Measurements from ENCODE around the gene ZNF618. TPM values are rescaled to one million over a fixed set of nuclear protein-coding genes. Genes with fewer than 3 reads are reported as not detected.
A peak's percentile ranks its signal among the peaks of the same experiment; 100 is the strongest.

The ZNF618 gene
- polyA plus RNA-seq, 1 donor = 47.9 TPM

DNA sequence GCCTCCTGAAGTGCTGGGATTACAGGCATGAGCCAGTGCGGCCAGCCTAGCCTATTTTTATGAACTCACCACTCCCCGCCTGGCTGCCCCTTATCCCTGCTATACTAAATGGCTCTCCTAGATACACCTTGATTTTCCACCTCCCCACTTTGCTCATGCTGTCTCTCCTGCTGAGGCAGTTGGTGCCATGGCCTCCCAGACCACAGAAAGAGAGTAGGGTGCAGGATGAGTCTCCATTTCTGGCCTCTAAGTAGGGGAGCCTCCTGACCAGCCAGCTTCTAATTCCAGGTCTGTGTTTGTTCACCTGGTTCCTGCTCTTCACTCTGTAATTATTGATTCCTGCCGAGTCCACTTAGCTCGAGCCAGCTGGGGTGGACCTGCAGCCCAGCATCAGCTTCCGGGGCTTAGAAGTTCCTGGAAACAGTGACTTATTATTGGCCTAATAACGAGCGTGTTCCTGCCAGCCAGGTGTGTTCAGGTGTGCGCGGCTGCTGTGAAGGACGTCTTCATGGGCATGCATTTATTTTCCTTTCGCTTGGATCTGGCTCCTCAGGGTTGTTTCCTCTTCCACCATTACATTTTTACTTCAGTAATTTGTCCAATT lies 34.0 kb downstream of the ZNF618 start:
- DNase-seq = peak; percentile 42

DNA sequence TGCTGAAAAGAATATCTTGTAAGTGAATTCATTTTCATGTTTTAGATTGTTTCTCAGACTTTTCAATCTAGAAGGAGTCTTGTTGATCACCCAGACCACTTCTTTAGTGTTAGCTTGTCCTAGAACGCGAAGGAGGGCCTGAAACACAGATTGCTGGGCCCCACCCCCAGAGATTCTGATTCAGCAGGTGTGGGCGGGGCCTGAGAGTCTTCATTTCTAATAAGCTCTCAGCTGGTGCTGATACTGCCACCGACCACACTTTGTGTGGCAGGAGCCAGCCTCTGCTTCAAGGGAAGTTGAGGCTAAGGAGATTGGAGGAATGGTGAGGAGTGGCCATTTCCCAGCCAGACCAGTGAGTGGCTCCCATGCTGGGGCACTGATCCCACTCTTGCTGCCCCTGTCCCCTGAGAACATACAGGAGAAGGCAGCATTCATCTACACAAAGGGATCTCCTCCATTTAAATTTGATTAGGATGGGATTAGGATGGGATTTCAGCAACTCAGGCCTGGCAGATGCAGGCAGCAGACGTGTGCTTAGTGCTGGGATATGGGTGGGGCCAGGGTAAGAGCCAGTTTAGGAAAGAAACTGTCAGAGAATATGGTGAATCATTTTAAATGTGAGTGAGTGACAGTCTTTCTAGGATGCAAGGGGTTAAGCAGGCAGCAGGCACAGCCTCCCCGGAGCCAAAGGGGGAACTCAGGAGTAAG lies 35.9 kb downstream of the ZNF618 start:
- DNase-seq = no peak

DNA sequence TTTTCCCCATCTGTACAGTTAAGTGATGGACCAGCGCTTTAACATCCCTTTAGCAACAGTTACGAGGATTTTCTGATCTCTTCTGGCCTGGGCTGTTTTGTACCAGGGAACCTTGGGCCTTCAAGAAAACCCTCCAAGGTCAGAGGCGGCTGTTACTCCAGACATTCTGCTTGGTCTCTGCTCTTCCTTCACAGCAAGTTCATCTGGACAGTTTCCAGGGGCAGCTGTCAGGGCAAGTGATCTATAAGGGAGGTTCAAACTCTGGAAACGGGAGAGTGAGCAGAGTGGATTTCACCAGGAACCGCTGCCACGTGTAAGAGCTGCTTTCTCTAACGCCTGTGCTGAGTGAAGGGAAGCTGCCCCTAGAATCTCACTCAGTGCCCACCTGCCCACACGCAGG lies 36.7 kb downstream of the ZNF618 start:
- no peak for DNase-seq

DNA sequence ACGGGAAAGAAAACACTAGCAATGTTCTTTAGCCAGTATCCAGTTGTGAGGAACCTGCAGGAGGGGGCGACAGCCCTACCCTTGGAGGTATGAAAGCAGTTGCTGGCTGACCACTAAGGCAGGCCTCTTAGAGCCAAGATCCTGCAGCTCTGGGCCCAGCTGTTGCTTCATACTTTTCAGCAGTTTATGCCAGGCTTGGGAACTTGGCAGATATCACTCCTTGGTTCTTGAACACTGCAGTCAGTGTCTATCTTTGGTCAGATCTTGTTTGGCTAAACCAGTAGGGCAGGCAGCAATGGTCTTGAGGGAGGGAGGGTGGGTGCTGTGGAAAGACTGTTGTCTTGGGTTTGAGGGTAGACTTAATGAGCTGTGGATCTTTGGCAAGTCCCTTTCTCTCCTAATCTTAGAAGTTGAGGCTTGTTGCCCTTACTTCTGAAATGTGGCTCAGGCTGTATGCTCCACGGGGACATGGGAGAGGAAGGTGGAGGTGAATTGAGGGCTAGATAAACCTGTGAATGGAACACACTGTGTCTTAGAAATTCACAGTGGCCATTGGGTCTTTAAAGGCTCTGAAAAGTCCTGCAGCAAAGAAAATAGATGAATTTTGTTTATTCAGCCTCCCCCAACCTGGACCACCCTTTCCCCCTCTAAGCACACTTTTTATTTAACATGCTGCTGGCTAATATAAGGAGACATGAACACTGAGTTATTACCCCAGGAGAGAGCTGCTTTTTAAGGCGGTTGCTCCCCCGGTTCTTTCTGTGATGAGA lies 37.5 kb downstream of the ZNF618 start:
- DNase-seq = no peak

DNA sequence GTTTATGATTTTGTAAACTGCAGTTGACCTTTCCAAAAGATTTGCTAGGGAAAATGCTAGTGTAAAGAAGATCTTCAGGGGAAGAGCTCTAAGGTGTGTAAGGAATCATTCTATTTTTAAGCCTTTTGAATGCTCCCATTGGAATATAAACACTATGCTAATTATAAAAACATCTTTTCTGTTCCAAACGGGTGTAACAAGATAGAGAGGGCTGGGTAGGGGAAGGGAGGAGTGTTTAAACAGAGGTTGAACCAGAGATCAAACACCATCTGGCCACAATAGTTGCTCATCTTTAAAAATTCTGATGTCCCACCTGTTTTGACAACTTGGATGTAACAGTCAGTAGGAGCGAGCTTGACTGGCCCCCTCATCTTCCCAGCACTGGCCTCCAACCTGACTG lies 38.4 kb downstream of the ZNF618 start:
- no peak for DNase-seq

DNA sequence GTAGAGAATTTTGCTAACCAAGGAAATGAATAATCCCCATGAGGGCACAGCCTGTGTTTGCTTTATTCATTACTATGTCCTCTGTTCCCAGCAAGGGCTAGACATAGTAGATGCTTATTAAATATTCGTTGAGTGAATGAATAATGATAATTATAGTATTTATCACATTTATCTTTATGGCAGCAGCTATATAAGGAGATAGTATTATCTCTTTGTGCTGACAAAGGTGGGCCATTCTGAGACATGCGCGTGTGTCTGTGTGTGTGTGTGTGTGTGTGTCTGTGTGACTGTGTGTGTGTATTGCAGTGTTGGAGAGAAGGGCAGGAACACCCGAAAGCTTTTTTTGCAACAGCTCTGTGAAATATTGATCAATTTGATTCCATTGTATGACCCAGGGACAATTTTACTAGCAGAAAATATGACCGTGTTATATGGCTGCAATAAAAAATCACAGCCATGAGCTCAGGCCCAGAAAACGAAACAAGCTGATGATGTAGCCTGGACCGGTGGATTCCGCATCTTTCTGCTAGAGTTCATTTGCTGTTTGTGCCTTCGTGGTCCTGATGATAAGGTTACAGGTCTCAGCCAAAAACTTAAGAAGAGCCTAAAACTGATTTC lies 39.8 kb downstream of the ZNF618 start:
- no peak for DNase-seq

DNA sequence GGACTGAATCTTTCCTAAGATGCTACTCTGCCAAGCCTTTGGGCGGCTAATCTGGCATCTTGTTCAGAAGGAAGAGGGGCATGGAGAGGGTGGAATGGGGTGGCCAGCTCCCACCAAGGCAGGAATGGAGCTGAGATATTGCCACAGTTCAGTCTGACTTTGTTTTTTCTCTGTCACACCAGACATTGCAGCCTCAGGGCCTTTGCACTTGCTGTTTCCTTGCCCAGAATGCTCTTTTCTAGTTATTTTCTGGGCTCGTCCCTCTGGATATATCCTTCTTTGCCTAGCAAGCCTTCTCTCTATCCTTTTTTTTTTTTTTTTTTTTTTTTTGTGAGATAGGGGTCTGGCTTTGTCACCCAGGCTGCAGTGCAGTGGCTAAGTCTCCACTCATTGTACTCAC lies 40.8 kb downstream of the ZNF618 start:
- DNase-seq = no peak

DNA sequence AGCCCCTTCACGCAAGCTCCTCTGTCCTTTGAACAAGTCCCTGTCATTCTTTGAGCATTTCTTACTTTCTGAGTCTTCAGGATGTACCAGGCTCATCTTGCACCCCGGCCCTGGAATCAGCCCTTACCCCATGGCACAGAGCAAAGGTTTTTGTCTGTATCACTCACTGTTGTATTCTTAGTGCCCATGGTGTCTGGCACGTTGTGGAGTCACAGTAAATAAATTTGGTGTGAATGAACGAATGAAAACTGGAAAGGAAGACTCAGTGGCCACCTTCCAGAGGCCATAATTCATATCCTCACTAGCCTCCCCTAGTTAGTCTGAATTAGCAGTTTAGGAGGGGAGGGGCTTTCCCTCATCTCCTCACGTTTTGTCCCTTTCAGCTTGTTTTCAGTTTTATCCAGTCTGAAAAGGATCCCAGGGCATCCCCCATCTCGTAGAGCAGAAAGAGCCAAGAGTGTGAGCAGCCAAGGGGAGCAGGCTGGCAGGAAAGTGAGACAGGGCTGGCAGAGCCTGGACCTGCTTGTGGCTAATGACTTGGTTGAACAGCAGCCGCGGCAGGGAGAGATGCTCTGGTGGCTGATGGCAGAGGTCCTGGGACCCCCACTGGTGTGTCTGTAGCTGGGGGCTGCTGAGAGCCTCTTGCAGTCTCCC lies 42.7 kb downstream of the ZNF618 start:
- no peak for DNase-seq

DNA sequence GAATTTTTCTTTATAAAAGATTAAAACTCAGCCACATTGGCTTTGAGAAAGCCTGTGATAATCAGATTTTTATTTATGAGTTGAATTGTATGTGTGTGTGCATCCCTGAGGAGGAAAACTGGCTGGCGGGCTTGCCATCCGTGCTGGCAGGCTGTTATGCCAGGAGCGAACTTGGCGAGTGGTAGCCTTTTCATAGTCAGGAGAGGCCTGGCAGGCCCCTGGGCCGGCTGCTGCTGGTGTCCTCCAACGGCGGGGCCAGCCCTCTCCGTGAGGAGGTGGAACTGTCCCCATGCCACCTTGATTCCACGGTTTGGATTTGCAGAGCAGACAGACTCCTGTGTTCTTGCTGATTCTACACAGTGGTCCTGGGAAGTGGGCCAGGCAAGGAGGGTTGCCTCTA lies 43.3 kb downstream of the ZNF618 start:
- DNase-seq = no peak

DNA sequence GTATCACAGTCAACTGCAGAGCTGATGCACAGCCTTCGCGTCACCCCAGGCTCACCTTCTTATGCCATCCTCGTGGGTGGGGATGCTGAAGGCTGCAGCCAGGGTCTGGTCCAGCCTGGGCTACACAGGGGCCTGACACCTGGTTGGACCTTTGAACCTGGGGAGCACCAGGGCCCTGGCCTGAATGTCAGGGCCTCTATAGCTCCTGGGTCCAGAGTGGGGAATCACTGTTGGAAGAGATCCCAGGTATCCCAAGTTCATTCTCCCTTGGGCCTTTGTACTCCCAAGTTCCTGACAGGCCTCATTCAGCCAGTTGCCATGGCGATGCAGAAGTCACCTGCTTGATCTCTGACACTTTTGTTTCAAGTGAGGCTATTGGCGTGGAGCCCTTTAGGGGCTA lies 43.8 kb downstream of the ZNF618 start:
- no peak for DNase-seq

DNA sequence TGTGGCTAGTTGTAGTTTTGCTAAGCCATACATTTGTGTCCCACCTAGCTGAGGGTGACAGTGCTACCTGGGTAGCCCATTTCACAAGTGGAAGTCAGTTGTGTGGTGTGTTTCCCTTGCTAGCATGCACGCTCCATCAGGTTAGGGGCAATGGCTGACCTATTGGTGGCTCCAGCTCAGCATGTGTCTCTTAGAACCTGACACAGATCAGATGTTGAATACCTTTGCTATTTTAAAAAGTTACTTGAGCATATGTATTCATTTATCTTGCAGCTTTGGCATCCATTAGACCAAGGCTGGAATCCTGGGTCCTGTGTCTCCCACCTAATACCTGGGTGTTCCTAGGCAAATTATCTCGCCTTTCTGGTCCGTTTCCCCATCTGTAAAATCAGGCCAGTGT lies 44.8 kb downstream of the ZNF618 start:
- DNase-seq = no peak

DNA sequence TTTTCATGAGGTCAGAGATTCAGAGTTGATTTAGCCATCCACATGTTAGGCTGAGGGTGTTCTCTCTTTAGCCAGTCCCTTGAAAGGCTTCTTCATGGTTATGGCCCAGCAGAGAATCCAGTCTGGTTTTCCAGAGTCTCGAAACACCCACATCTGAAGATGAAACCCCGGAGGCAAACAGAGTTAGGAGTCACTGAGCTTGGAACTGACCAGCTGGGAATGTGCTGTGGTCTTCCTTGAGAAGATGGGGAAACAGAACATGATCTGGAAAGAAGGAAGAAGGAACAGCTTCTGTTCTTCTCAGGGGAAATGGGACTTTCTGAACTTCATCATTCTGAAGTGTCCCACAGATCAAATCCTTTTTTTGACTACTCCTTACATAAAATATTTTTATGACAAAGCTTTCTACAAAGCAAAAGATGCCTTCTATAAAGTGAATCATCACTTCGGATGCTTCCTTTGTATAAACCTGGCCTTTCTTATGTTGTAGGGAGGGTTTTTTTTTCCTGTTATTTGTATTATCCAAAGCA lies 45.4 kb downstream of the ZNF618 start:
- no peak for DNase-seq

DNA sequence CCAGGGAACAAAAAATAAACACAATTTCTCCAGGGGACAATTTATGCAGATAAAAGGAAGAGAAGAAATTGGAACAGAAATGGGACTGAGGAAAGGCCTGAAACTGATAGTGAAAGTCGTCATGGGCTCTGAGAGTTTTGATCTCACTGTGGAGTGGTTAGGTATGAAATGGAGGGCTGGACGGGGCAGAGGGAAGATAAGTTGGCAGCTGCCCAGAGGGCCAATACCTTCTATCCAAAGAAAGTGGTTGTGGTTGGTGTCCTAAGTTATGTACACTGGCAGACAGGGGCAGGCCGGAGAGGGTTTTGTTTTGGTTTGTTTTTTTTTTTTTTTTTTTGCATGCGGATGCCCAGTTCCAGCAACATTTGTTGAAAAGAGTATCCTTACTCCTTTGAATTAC lies 46.1 kb downstream of the ZNF618 start:
- no peak for DNase-seq

DNA sequence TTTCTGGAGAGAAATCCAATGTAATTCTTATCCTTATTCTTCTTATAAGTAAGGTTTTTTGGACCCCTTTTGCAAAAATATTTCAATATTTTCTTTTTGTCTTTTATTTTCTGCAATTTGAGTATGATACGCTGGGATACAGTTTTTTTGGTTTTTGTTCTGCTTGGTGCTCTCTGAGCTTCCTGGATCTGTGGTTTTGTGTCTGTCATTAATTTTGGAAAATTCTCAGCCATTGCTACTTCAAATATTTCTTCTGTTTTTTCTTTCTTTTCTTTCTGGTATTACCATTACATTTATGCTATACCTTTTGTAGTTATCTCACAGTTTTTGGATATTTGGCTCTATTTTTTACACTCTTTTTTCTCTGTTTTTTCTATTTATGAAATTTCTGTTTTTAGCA lies 50.1 kb downstream of the ZNF618 start:
- DNase-seq = no peak

DNA sequence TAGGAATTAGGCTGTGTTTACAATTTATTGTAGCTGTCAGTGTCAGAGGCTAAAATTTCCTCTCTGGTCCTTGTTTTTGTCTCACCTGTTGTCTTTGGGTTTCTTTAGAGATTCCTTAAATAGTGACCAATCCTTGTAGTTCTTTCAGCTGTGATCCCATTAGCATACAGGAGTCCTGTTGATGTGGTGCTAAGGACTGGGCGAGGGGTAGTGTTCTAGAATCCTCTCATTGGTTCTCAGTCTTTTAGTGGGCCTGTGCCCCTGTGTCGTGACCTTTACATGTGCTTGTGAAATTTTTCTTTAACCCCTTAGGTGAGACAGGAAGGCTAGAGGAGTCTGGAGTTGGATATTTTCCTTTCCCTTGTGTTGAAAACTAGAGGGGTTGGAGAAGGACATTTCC lies 51.2 kb downstream of the ZNF618 start:
- DNase-seq = no peak

DNA sequence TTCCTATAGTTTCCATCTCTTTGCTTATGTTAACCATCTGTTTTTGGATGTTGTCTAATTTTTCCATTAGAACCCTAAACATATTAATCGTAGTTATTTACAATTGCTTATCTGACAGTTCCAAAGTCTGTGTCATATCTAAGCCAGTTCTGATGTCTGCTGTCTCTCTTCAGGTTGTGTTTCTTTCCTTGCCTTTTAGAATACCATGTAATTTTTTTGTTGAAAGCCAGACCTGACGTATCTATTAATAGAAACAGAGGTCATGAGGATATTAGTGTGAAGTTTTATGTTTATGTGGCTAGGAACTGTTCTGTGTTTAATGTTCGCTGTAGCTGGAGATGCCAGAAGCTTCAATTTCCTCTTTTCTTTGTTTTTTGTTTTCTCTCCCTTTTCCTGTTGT lies 52.2 kb downstream of the ZNF618 start:
- no peak for DNase-seq

DNA sequence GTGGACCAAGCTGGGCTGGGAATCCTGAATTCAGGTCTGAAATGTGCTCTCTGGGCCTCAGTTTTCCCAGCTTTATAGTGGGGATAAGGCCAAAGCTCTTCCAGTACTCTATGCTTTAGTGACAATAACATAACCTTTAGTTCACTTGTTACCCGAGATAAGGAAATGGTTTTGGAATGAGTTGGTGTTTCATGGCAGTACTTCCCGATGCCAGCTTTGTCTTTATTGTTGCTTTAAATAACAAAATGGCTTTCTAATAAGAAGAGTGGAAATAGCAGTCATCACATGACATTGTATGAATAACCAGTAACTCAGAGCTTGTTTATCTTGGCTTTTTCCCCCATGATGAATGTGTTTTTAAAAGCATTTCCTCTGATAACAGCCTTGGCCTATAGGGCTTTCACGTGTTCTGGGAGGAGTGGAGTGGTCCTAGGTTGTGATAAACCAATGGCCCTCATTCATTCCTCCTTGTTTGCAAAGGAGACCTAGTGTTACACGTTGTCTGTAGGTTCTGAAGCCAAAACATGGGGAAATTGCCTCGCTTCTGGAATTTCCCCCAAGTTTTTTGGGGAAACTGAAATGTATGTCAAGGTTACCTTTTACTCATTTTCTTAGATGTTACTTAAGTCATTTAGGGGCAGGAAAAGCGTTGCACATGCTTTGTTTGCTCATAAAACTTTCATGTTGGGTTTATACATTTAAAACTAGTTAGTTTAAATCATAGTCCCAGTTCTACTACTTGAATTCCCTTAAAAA lies 53.7 kb downstream of the ZNF618 start:
- no peak for DNase-seq

DNA sequence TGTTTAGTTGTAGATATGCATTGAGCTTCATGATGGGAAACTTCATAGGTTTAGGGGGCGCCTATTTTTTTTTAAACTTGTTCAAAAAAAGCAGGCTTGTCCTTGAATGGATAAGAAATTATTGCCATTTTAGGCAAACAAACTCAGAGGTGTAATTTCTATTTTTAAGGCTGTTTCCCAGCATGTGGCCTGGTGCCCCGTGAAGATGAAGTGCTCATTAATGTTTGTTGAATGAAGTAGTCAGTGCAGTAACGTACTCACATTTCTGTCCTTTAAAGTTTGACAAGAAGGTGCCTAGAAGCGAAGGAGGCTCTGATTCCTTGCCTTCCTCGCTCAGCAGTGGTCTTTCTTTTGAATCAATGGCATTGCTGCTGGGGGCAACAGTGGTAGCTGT lies 54.3 kb downstream of the ZNF618 start:
- DNase-seq = no peak

DNA sequence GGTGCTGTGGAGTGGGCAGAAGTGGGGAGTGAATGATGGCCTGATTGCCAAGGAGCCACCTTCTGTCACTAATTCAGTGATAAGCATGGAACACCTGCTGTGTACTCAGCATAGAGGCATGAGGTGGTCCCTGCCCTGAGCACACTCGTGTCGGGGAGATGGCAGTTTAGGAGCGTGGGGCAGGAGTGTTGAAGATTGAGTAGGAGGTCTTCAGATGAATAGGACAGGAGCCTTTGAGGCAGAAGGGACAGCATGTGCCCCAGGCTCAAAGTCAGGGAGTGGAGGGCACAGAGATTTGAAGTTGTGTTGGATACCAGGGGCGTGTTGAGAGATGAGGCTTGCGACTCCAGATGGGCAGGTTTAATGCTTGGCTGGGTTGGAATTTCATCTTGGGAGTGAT lies 55.0 kb downstream of the ZNF618 start:
- DNase-seq = no peak

DNA sequence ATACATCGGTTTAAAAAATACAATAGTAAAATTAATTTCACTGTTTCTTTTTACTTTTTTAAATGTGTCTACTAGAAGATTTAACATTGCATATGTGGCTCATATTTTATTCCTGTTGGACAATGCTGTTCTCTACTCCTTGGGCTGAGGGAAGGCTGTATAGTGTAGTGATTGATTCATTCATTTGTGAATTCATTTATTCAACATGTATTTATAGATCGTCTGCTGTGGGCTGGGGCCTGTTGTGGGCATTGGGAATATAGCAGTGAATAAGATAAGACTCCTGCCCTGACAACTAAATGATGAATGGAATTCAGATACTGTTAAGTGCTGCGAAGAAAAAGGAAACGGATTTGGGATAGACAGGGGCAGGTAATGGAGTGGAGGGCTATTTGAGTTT lies 55.7 kb downstream of the ZNF618 start:
- DNase-seq = no peak

DNA sequence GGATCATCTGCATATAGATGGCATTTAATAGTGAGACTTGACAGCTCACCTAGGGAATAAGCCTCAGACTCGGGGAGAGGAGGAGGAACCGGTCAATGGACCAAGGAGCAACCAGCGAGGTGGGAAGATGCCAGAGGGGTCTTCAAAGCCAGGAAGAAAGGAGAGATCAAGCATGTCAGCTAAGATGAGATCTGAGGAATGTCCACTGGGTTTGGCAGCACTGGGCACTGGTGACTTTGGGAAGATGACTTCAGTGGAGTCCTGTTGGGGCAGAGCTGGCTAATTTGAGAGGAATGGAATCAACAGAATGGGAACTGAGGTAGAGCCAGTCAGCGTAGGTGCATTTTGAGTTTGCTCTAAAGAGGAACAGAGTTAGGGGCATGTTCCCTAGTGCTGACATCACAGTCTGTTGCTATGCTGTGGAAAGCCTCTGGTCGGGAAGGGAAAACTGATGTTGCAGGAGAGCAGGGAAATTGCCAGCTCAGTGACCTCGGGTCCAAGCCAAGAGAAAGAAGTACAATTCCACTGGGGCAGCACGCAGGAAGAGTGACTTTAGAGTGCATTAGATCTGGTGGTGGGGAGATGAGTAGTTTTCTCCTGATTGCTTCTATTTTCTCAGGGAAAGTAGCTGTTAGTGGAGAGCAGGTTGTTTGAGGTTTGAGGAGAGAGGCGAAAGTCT lies 56.9 kb downstream of the ZNF618 start:
- no peak for DNase-seq

Data from left kidney (tissue), 2 donors.